Muscle of leg (tissue), 11 donors: Measurements from ENCODE around the gene C14orf180. TPM values are rescaled to one million over a fixed set of nuclear protein-coding genes. Genes with fewer than 3 reads are reported as not detected.

ENCODE experiments used
- DNase-seq: peaks from one replicate; pipeline ENCODE4 v3.0.0; 2013
- H3K27ac ChIP-seq: one replicate; pipeline ENCODE4 v1.5.1; 2013; ENCODE audit warnings: mild to moderate bottlenecking, low read length, control low read depth
- H3K27me3 ChIP-seq: one replicate; pipeline ENCODE4 v1.6.1; 2013; ENCODE audit warnings: low read length; ENCODE audit not compliant: control insufficient read depth, insufficient read depth
- H3K36me3 ChIP-seq: one replicate; pipeline ENCODE4 v1.6.1; 2013; ENCODE audit warnings: low read length; ENCODE audit not compliant: control insufficient read depth, insufficient read depth
- H3K4me1 ChIP-seq: one replicate; pipeline ENCODE4 v1.6.1; 2013; ENCODE audit warnings: low read length; ENCODE audit not compliant: control insufficient read depth, insufficient read depth
- H3K4me3 ChIP-seq: one replicate; pipeline ENCODE4 v1.5.1; 2013; ENCODE audit warnings: low read length, control low read depth
- H3K9me3 ChIP-seq: replicated peaks from 2 replicates; pipeline ENCODE4 v1.6.1; 2013; ENCODE audit warnings: low read depth, low read length; ENCODE audit not compliant: control insufficient read depth
- WGBS: methylation state at CpG from one replicate; pipeline ENCODE4 v1.1.5; 2013; ENCODE audit warnings: missing lambda C conversion rate; ENCODE audit not compliant: insufficient coverage; 5-methylcytosine and 5-hydroxymethylcytosine counted together
- polyA plus RNA-seq, 8 donors: library from polyadenylated mRNA; unstranded; fragments of 120-200 nt; gene quantifications; one replicate each; pipeline versions ENCODE4 v1.2.1 to v1.2.3, GENCODE V29; 2013; ENCODE audit warnings: inconsistent platforms in 1 of 8, low replicate concordance in 1 of 8; ENCODE audit not compliant: insufficient read length in 8 of 8, insufficient read depth in 1 of 8
- total RNA-seq: library from RNA; stranded (reverse); fragments of 120-200 nt; gene quantifications from one replicate; pipeline ENCODE4 v1.2.4, GENCODE V29; 2013

The C14orf180 gene
- total and polyA plus RNA-seq, 9 donors, result 3.9 to 18.8 (median 11.6) TPM

GRCh38 chr14:104561632-104562495 is 17.7 kb upstream of the C14orf180 start:
- DNase-seq, result no peak
- Histone ChIP-seq H3K27ac (no peak overlapping the region), H3K9me3 (no peaks in the 10 kb centered on the region), H3K27me3 (peaks cover 32% of the 10 kb centered on the region), H3K4me3 (no peak overlapping the region), H3K36me3 (no peaks in the 10 kb centered on the region), H3K4me1 (peaks cover 14% of the 10 kb centered on the region)
- WGBS, result 72% methylated on average over 12 of the region's 23 CpGs

GRCh38 chr14:104562606-104563005 is 17.0 kb upstream of the C14orf180 start:
- Histone ChIP-seq H3K27me3 (peaks cover 40% of the 10 kb centered on the region), H3K4me1 (peaks cover 20% of the 10 kb centered on the region), H3K4me3 (no peak overlapping the region)

GRCh38 chr14:104563191-104563741 is 16.3 kb upstream of the C14orf180 start:
- Histone ChIP-seq H3K9me3 (no peaks in the 10 kb centered on the region), H3K4me1 (peaks cover 22% of the 10 kb centered on the region), H3K27me3 (peaks cover 42% of the 10 kb centered on the region), H3K36me3 (no peaks in the 10 kb centered on the region), H3K27ac (no peak overlapping the region), H3K4me3 (no peak overlapping the region)
- 52% methylated on average over 10 of the region's 15 CpGs for WGBS
- DNase-seq, result no peak

More at GRCh38 chr14:104562606-104563005, 17.0 kb upstream of the C14orf180 start:
- H3K27ac ChIP-seq, result no peak overlapping the region
- DNase-seq, result no peak
- H3K36me3 ChIP-seq, result no peaks in the 10 kb centered on the region
- WGBS, result 74% methylated on average over 4 of the region's 5 CpGs
- H3K9me3 ChIP-seq, result no peaks in the 10 kb centered on the region

GRCh38 chr14:104563742-104564615 is 15.6 kb upstream of the C14orf180 start:
- Histone ChIP-seq H3K27me3 (peaks cover 47% of the 10 kb centered on the region), H3K4me3 (no peak overlapping the region)
- DNase-seq, result peak; percentile 73

GRCh38 chr14:104564744-104565679 is 14.6 kb upstream of the C14orf180 start:
- no peaks in the 10 kb centered on the region for H3K36me3 ChIP-seq
- H3K4me1 ChIP-seq, result peaks cover 22% of the 10 kb centered on the region
- no peaks in the 10 kb centered on the region for H3K9me3 ChIP-seq
- no peak overlapping the region for H3K4me3 ChIP-seq
- DNase-seq, result no peak
- H3K27ac ChIP-seq, result no peak overlapping the region
- 79% methylated on average over 29 of the region's 30 CpGs for WGBS
- H3K27me3 ChIP-seq, result peaks cover 55% of the 10 kb centered on the region

More at GRCh38 chr14:104563742-104564615, 15.6 kb upstream of the C14orf180 start:
- H3K27ac ChIP-seq, result no peak overlapping the region
- 9% methylated on average over 20 of the region's 27 CpGs for WGBS
- H3K36me3 ChIP-seq, result no peaks in the 10 kb centered on the region
- H3K9me3 ChIP-seq, result no peaks in the 10 kb centered on the region
- H3K4me1 ChIP-seq, result peaks cover 22% of the 10 kb centered on the region

- H3K27ac ChIP-seq, result no peak overlapping the region
- WGBS, result 35% methylated on average over 24 of the region's 27 CpGs
- peaks cover 31% of the 10 kb centered on the region for H3K4me1 ChIP-seq
- H3K9me3 ChIP-seq, result no peaks in the 10 kb centered on the region
- peaks cover 57% of the 10 kb centered on the region for H3K27me3 ChIP-seq
- no peak for DNase-seq
- H3K36me3 ChIP-seq, result no peaks in the 10 kb centered on the region
- H3K4me3 ChIP-seq, result no peak overlapping the region
Observed at GRCh38 chr14:104567141-104567956, 12.2 kb upstream of the C14orf180 start.

GRCh38 chr14:104567957-104568225 is 11.7 kb upstream of the C14orf180 start:
- peaks cover 57% of the 10 kb centered on the region for H3K27me3 ChIP-seq

GRCh38 chr14:104568620-104569019 is 10.9 kb upstream of the C14orf180 start:
- Histone ChIP-seq H3K27ac (no peak overlapping the region), H3K4me1 (peaks cover 37% of the 10 kb centered on the region), H3K27me3 (peaks cover 59% of the 10 kb centered on the region), H3K9me3 (no peaks in the 10 kb centered on the region), H3K4me3 (no peak overlapping the region), H3K36me3 (no peaks in the 10 kb centered on the region)
- WGBS, result 73% methylated on average over 11 of the region's 11 CpGs
- no peak for DNase-seq

More at GRCh38 chr14:104567957-104568225, 11.7 kb upstream of the C14orf180 start:
- DNase-seq, result no peak
- Histone ChIP-seq H3K4me3 (no peak overlapping the region), H3K9me3 (no peaks in the 10 kb centered on the region), H3K27ac (no peak overlapping the region), H3K4me1 (peaks cover 36% of the 10 kb centered on the region), H3K36me3 (no peaks in the 10 kb centered on the region)
- WGBS, result 75% methylated on average over 6 of the region's 9 CpGs

GRCh38 chr14:104569435-104569834 is 10.1 kb upstream of the C14orf180 start:
- Histone ChIP-seq H3K4me1 (peaks cover 37% of the 10 kb centered on the region), H3K27me3 (peaks cover 51% of the 10 kb centered on the region), H3K9me3 (no peaks in the 10 kb centered on the region), H3K4me3 (no peak overlapping the region), H3K27ac (no peak overlapping the region), H3K36me3 (no peaks in the 10 kb centered on the region)
- no peak for DNase-seq
- WGBS, result 28% methylated on average over 3 of the region's 10 CpGs
